HEK293T (cell line): ENCODE data around the gene AFF1.

Experiments used
- CTCF ChIA-PET: fragments of 350-600 bp; formaldehyde crosslinking; extraction: SDS; loops from one replicate; lab custom pipeline; 2021; ENCODE audit warnings: antibody characterized with exemption, inconsistent platforms; lab: Yijun Ruan, JAX
- POLR2A ChIA-PET: fragments of 350-600 bp; formaldehyde crosslinking; extraction: SDS; loops from one replicate; lab custom pipeline; 2020; ENCODE audit warnings: antibody characterized with exemption, inconsistent platforms; lab: Yijun Ruan, JAX
- DNase-seq: peaks from one replicate; pipeline ENCODE4 v3.0.0; 2012; ENCODE audit warnings: mixed read lengths; ENCODE audit errors: extremely low spot score
- ARNT ChIP-seq: fragments of 450-650 bp; IDR thresholded peaks from 2 replicates; pipeline ENCODE4 v1.6.1; 2017; ENCODE audit warnings: mild to moderate bottlenecking
- BHLHE40 ChIP-seq: fragments of 450-650 bp; IDR thresholded peaks from 2 replicates; pipeline ENCODE4 v1.6.1; 2016; ENCODE audit warnings: mild to moderate bottlenecking, moderate library complexity, borderline replicate concordance
- CTBP1 ChIP-seq: fragments of 450-650 bp; IDR thresholded peaks from 2 replicates; pipeline ENCODE4 v1.6.1; 2016; ENCODE audit warnings: borderline replicate concordance
- ELF4 ChIP-seq: fragments of 450-650 bp; IDR thresholded peaks from 2 replicates; pipeline ENCODE4 v1.6.1; 2017; ENCODE audit warnings: antibody characterized with exemption
- FOXA1 ChIP-seq: fragments of 450-650 bp; IDR thresholded peaks from 2 replicates; pipeline ENCODE4 v1.6.1; 2016; ENCODE audit warnings: mild to moderate bottlenecking
- FOXK2 ChIP-seq: fragments of 450-650 bp; IDR thresholded peaks from 2 replicates; pipeline ENCODE4 v1.6.1; 2016; ENCODE audit warnings: mild to moderate bottlenecking
- FOXM1 ChIP-seq: fragments of 450-650 bp; IDR thresholded peaks from 2 replicates; pipeline ENCODE4 v1.6.1; 2017; ENCODE audit warnings: mild to moderate bottlenecking, borderline replicate concordance
- HDGF ChIP-seq: fragments of 450-650 bp; IDR thresholded peaks from 2 replicates; pipeline ENCODE4 v1.6.1; 2017; ENCODE audit warnings: antibody characterized with exemption, borderline replicate concordance
- L3MBTL2 ChIP-seq: fragments of 450-650 bp; conservative IDR thresholded peaks from 2 replicates; pipeline ENCODE4 v1.6.1; 2016; ENCODE audit warnings: mild to moderate bottlenecking
- LEF1 ChIP-seq: fragments of 450-650 bp; IDR thresholded peaks from 2 replicates; pipeline ENCODE4 v1.6.1; 2017; ENCODE audit warnings: mild to moderate bottlenecking, borderline replicate concordance
- NFRKB ChIP-seq: fragments of 450-650 bp; IDR thresholded peaks from 2 replicates; pipeline ENCODE4 v1.6.1; 2016; ENCODE audit warnings: mild to moderate bottlenecking, moderate library complexity
- SP1 ChIP-seq: fragments of 450-650 bp; IDR thresholded peaks from 2 replicates; pipeline ENCODE4 v1.6.1; 2017
- SUZ12 ChIP-seq: fragments of 450-650 bp; IDR thresholded peaks from 2 replicates; pipeline ENCODE4 v1.6.1; 2016; ENCODE audit warnings: mild to moderate bottlenecking
- TARDBP ChIP-seq: fragments of 450-650 bp; IDR thresholded peaks from 2 replicates; pipeline ENCODE4 v1.6.1; 2016
- ZNF384 ChIP-seq: fragments of 450-650 bp; IDR thresholded peaks from 2 replicates; pipeline ENCODE4 v1.6.1; 2016
- TF ChIP-seq, protein P1 (sequence below): fragments of 450-650 bp; IDR thresholded peaks from 2 replicates; pipeline ENCODE4 v1.6.1; 2016

AFF1 gene

DNA sequence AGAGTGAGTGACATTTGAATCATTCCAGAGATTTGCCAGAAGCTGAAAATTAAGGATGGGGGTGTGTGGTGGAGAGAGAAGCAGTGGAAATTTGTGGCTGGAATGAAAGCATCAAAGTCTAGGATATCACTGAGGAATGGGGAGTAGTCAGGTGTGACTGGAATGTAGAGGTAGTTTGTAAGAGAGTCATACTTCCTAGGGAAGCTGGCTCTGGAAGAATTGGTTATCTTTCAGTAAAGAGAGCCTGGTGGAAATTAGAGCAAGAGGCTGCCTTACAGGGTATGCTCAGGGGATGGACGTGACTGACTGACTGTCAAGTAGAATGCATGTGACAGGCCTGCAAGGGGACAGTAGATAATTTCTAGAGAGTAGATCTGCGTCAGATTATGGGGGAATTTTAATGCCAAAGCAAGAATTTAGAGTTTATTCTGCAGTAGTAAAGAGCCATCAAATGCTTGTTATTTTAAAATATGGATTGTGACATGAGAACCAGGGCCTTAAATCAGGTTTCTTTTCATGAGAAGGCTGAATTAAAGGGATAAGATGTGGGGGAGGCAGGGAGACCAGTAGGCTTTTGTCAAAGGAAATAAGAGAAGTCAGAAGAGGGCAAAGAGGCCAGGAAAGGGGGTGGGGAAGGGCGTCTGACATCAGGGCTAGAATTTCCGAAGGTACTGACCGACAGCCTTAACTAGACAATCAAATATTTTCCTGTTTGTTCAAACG lies 109.9 kb downstream of the AFF1 start:
- no peak for DNase-seq
- ChIA-PET CTCF (no interaction called here), POLR2A (no interaction called here)
- TF ChIP-seq NFRKB = no peak
- TF ChIP-seq, protein P1, sequence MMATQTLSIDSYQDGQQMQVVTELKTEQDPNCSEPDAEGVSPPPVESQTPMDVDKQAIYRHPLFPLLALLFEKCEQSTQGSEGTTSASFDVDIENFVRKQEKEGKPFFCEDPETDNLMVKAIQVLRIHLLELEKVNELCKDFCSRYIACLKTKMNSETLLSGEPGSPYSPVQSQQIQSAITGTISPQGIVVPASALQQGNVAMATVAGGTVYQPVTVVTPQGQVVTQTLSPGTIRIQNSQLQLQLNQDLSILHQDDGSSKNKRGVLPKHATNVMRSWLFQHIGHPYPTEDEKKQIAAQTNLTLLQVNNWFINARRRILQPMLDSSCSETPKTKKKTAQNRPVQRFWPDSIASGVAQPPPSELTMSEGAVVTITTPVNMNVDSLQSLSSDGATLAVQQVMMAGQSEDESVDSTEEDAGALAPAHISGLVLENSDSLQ = 0 out of 2 replicates have a peak, but pooled peaks have one; percentile 12

DNA sequence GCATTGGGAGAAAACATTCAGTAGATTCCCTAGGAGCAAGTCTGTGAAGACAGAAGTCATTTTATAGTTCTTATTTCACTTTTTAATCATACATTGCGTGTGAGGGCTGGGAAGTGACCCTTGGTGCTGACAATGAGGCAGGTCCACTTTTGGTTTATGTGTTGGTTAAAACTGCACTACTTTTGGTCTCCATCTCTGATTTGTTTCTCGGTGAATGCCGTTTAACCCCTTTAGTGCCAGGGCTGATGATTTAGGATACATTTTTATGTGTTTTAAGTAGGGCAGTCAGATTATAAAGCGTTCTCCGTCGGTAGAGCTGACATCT lies 110.4 kb downstream of the AFF1 start:
- no peak for DNase-seq
- TF ChIP-seq ZNF384 (no peak), HDGF (no peak), TARDBP (no peak), L3MBTL2 (no peak), SUZ12 (no peak), SP1 (no peak), FOXA1 (no peak), FOXM1 (no peak), FOXK2 (no peak), NFRKB (no peak), ARNT (no peak), LEF1 (no peak), BHLHE40 (no peak), ELF4 (no peak), CTBP1 (no peak)
- TF ChIP-seq, protein P1 = no peak
- ChIA-PET POLR2A (no interaction called here), CTCF (no interaction called here)

DNA sequence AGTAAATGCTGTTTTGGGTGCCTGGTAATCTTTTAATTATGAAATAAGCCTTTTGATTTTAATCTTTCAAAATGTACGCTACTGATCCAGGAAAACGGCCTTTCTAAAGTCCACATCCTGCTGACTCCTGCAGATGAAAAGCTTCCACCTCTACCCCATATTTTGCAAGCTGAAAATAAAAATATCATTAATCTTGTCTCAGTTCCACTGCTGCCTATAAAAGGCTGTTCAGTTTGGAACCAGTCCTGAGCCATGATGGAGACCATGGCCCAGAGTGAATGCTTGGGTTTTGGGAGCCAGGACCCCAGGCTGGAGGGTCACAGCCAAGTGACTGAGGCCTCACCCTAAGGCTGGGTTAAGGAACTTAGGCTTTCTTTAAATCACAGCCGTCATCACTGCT lies 110.8 kb downstream of the AFF1 start:
- TF ChIP-seq ELF4 = no peak
- no peak for TF ChIP-seq SUZ12
- no peak for TF ChIP-seq FOXK2
- TF ChIP-seq TARDBP = no peak
- no peak for TF ChIP-seq BHLHE40
- TF ChIP-seq NFRKB = no peak
- TF ChIP-seq L3MBTL2 = no peak
- no peak for TF ChIP-seq FOXA1
- no peak for TF ChIP-seq HDGF
- TF ChIP-seq, protein P1 = no peak
- no peak for TF ChIP-seq CTBP1
- TF ChIP-seq SP1 = no peak
- ChIA-PET POLR2A (no interaction called here), CTCF (interaction anchor here (0.8 kb wide), 1 partner anchor 9 kb away, joined by 3 read pairs; no protein-coding TSS in a partner anchor)
- DNase-seq = no peak

DNA sequence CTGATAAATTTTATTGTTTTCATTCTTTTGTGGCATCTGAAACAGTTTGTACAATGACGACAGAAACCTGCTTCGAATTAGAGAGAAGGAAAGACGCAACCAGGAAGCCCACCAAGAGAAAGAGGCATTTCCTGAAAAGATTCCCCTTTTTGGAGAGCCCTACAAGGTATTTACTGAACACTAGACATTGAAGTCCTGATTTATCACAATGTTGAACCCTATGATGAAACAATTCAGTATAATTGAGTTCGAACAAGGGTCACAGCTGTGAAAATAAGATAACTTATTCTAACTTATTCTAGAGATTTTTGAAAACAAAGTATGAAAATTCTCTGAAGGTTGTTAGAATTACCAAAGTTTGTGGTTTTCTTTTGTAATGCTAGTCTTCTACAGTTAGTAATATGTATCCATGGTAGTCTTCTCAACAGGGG lies 111.3 kb downstream of the AFF1 start:
- TF ChIP-seq ZNF384 = no peak
- TF ChIP-seq L3MBTL2 = no peak
- TF ChIP-seq, protein P1 = no peak
- ChIA-PET CTCF (interaction anchor here (0.8 kb wide), 1 partner anchor 8 kb away, joined by 3 read pairs; no protein-coding TSS in a partner anchor), POLR2A (no interaction called here)
- DNase-seq = no peak

DNA sequence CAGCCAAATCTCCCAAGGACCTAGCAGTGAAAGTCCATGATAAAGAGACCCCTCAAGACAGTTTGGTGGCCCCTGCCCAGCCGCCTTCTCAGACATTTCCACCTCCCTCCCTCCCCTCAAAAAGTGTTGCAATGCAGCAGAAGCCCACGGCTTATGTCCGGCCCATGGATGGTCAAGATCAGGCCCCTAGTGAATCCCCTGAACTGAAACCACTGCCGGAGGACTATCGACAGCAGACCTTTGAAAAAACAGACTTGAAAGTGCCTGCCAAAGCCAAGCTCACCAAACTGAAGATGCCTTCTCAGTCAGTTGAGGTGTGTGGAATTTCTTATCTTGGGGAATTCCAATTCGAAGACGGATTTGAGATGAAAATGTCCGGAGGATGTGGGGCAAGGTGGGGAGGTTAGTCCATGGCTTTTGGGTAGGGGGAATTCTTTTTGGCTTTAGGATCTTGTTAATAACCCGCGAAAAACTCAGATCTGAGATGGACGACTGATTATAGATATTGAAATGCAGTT lies 112.5 kb downstream of the AFF1 start:
- CTCF ChIA-PET = interaction anchor here (0.6 kb wide), 1 partner anchor 13 kb away, joined by 3 read pairs; no protein-coding TSS in a partner anchor
- POLR2A ChIA-PET = no interaction called here
- DNase-seq = no peak
- TF ChIP-seq ELF4 (no peak), FOXK2 (no peak), LEF1 (no peak), ZNF384 (no peak), FOXA1 (no peak), TARDBP (no peak)
- TF ChIP-seq, protein P1 = no peak

DNA sequence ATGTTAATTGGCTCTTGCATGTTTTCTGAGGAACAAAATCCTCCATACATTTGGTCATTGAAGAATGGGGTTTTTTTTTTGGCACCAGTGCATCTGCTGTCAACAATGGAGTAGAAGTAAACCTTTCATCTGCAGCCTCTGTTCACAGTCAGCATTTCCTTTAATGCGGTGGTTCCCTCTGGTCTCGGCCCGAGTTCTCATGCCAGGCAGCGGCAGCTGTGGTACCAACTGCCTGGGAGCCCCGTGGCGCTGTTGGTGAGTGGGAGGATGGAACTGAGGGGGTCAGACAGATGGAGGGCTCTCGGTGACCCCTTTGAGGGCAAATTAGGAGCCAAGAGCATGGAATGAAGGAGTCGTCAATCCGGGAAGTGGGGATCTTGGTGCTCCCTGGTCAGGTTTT lies 114.7 kb downstream of the AFF1 start:
- ChIA-PET CTCF (no interaction called here), POLR2A (no interaction called here)
- DNase-seq = no peak
- no peak for TF ChIP-seq L3MBTL2
- TF ChIP-seq SUZ12 = no peak
- no peak for TF ChIP-seq FOXA1
- TF ChIP-seq ARNT = no peak
- no peak for TF ChIP-seq FOXM1
- no peak for TF ChIP-seq HDGF
- no peak for TF ChIP-seq CTBP1
- no peak for TF ChIP-seq TARDBP
- TF ChIP-seq ZNF384 = no peak
- TF ChIP-seq, protein P1 = no peak
- TF ChIP-seq BHLHE40 = no peak
- TF ChIP-seq SP1 = no peak
